Anterior cingulate cortex (tissue), 58 donors: ENCODE results near the gene RTP1.
"Not testable (repeated sequence)": the region's sequence is repeated elsewhere in the genome, so short reads cannot be mapped to it uniquely, and the experiment has no call there.

Experiments used
- DNase-seq, 58 donors: peaks; one replicate each; lab custom pipeline; 2025; lab: John Stamatoyannopoulos, UW

Gene RTP1

GRCh38 chr3:187196573-187197334 lies 532 bp upstream of the RTP1 start:
- DNase-seq, result no peak

GRCh38 chr3:187198490-187198889 lies 1.2 kb downstream of the RTP1 start:
- DNase-seq, result no peak

- DNase-seq, result not testable (repeated sequence)
These were observed 2.3 kb downstream of the RTP1 start for GRCh38 chr3:187199463-187200050.

- DNase-seq, result no peak
These were observed 8.4 kb downstream of the RTP1 start for GRCh38 chr3:187205683-187206082.

- DNase-seq, result no peak
These were observed 9.8 kb downstream of the RTP1 start for GRCh38 chr3:187207062-187207461.

- DNase-seq, result peak in 1 of 58 donors; percentile 34
These were observed 10.3 kb downstream of the RTP1 start for GRCh38 chr3:187207624-187208023.

- peak in 1 of 58 donors; percentile 3 for DNase-seq
These were observed 10.9 kb downstream of the RTP1 start for GRCh38 chr3:187208159-187208558.

- DNase-seq, result peak in 5 of 58 donors; percentile 4 to 60 (median 23)
These were observed 12.2 kb downstream of the RTP1 start for GRCh38 chr3:187209491-187209890.

- no peak for DNase-seq
These were observed 12.8 kb downstream of the RTP1 start for GRCh38 chr3:187210091-187210490.

- DNase-seq, result peak in 6 of 58 donors; percentile 6 to 62 (median 20)
These were observed 13.4 kb downstream of the RTP1 start for GRCh38 chr3:187210545-187211327.

GRCh38 chr3:187211532-187212195 lies 14.4 kb downstream of the RTP1 start:
- no peak for DNase-seq

GRCh38 chr3:187212196-187212545 lies 14.9 kb downstream of the RTP1 start:
- no peak for DNase-seq

- DNase-seq, result peak in 6 of 58 donors; percentile 9 to 49 (median 20)
These were observed 15.4 kb downstream of the RTP1 start for GRCh38 chr3:187212705-187213104.

GRCh38 chr3:187213616-187214015 lies 16.3 kb downstream of the RTP1 start:
- DNase-seq, result no peak

GRCh38 chr3:187215460-187215859 lies 18.2 kb downstream of the RTP1 start:
- no peak for DNase-seq

GRCh38 chr3:187222801-187223200 lies 25.5 kb downstream of the RTP1 start:
- DNase-seq, result no peak

- DNase-seq, result no peak
These were observed 26.5 kb downstream of the RTP1 start for GRCh38 chr3:187223799-187224198.

GRCh38 chr3:187227658-187228258 lies 30.5 kb downstream of the RTP1 start:
- DNase-seq, result no peak

GRCh38 chr3:187228740-187229139 lies 31.5 kb downstream of the RTP1 start:
- no peak for DNase-seq

GRCh38 chr3:187230011-187230410 lies 32.7 kb downstream of the RTP1 start:
- no peak for DNase-seq
